Esophagus squamous epithelium (tissue), 5 donors: ENCODE measurements around the gene HSPA4L. TPM values are rescaled to one million over a fixed set of nuclear protein-coding genes. Genes with fewer than 3 reads are reported as not detected.

ENCODE experiments used
- DNase-seq: peaks from one replicate; lab custom pipeline; 2025; lab: John Stamatoyannopoulos, UW
- H3K27ac ChIP-seq, 4 donors: fragments of 200-600 bp; sonication (generic); one replicate each; pipeline ENCODE4 v1.5.1; 2016 to 2019; ENCODE audit warnings: mild to moderate bottlenecking in 1 of 4
- H3K27me3 ChIP-seq, 4 donors: fragments of 200-600 bp; sonication (generic); 1 replicate in 3 of 4; 2 replicates in 1 of 4; pipeline versions ENCODE4 v1.5.1 to v1.6.0; 2017 to 2021; ENCODE audit warnings: antibody characterized with exemption in 1 of 4
- H3K36me3 ChIP-seq, 3 donors: fragments of 200-600 bp; sonication (generic); one replicate each; pipeline ENCODE4 v1.5.1; 2016 to 2019
- H3K4me1 ChIP-seq, 3 donors: fragments of 200-600 bp; sonication (generic); one replicate each; pipeline ENCODE4 v1.5.1; 2017 to 2019
- H3K4me3 ChIP-seq, 4 donors: fragments of 200-600 bp; sonication (generic); 1 replicate in 3 of 4; 2 replicates in 1 of 4; pipeline ENCODE4 v1.5.1; 2016 to 2019; ENCODE audit warnings: mild to moderate bottlenecking in 2 of 4, moderate library complexity in 1 of 4
- H3K9me3 ChIP-seq, 3 donors: fragments of 200-600 bp; sonication (generic); one replicate each; pipeline ENCODE4 v1.5.1; 2016 to 2019
- POLR2A ChIP-seq, 4 donors: fragments of 450-650 bp; IDR thresholded peaks; one replicate each; pipeline ENCODE4 v1.6.1; 2017; ENCODE audit warnings: antibody characterized with exemption in 4 of 4, mild to moderate bottlenecking in 4 of 4, moderate library complexity in 3 of 4
- WGBS, 2 donors: methylation state at CpG; one replicate each; pipeline ENCODE4 v1.1.5; 2018; 5-methylcytosine and 5-hydroxymethylcytosine counted together
- intact Hi-C: fragments of 100-400 bp; cut with DNase I; formaldehyde crosslinking; loops from one replicate; pipeline ENCODE4 v1.15.0; 2022
- total RNA-seq, 4 donors: library from RNA; depleted of rRNA; stranded (reverse); fragments of >200 nt; gene quantifications; one replicate each; pipeline ENCODE4 v1.1.0, GENCODE V29; 2016
- TF ChIP-seq, protein P1 (sequence below), 6 experiments: fragments of 450-650 bp in 4 of 6; fragments of 200-600 bp in 2 of 6; sonication (generic) in 2 of 6; IDR thresholded peaks; one replicate each; pipeline ENCODE4 v1.5.1; 2016 to 2019; ENCODE audit warnings: antibody characterized with exemption in 6 of 6, mild to moderate bottlenecking in 4 of 6, moderate library complexity in 4 of 6
- donor health status: DM: yes; HTN: yes; CAD: no.

Gene HSPA4L
- total RNA-seq, 4 donors from 2014 or later, result 19.8 to 45.4 (median 26.7) TPM

GRCh38 chr4:127747883-127748282 lies 34.2 kb upstream of the HSPA4L start:
- Histone ChIP-seq H3K4me1 (no peaks in the 10 kb centered on the region), H3K9me3 (peaks cover 0 to 12% (median 0%) of the 10 kb centered on the region in 3 donors), H3K36me3 (no peaks in the 10 kb centered on the region), H3K4me3 (no peak overlapping the region), H3K27me3 (no peaks in the 10 kb centered on the region), H3K27ac (no peak overlapping the region)
- TF ChIP-seq, protein P1, sequence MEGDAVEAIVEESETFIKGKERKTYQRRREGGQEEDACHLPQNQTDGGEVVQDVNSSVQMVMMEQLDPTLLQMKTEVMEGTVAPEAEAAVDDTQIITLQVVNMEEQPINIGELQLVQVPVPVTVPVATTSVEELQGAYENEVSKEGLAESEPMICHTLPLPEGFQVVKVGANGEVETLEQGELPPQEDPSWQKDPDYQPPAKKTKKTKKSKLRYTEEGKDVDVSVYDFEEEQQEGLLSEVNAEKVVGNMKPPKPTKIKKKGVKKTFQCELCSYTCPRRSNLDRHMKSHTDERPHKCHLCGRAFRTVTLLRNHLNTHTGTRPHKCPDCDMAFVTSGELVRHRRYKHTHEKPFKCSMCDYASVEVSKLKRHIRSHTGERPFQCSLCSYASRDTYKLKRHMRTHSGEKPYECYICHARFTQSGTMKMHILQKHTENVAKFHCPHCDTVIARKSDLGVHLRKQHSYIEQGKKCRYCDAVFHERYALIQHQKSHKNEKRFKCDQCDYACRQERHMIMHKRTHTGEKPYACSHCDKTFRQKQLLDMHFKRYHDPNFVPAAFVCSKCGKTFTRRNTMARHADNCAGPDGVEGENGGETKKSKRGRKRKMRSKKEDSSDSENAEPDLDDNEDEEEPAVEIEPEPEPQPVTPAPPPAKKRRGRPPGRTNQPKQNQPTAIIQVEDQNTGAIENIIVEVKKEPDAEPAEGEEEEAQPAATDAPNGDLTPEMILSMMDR (IDR thresholded peaks at IDR 0.05), result no peak
- TF ChIP-seq POLR2A (IDR thresholded peaks at IDR 0.05), result no peak
- intact Hi-C loops, result no loop called here
- 86 to 92% methylated on average over 3 to 4 of the region's 4 CpGs for WGBS, 2 donors
- no peak for DNase-seq

GRCh38 chr4:127748957-127749356 lies 33.2 kb upstream of the HSPA4L start:
- Histone ChIP-seq H3K36me3 (no peaks in the 10 kb centered on the region), H3K9me3 (peaks cover 0 to 12% (median 0%) of the 10 kb centered on the region in 3 donors), H3K27ac (no peak overlapping the region), H3K4me1 (no peaks in the 10 kb centered on the region), H3K27me3 (no peaks in the 10 kb centered on the region), H3K4me3 (no peak overlapping the region)
- WGBS, 2 donors, result 75 to 90% methylated on average over 2 of the region's 2 CpGs
- intact Hi-C loops, result no loop called here
- DNase-seq, result no peak
- TF ChIP-seq, protein P1 (IDR thresholded peaks at IDR 0.05), result no peak
- no peak for TF ChIP-seq POLR2A (IDR thresholded peaks at IDR 0.05)

DNA sequence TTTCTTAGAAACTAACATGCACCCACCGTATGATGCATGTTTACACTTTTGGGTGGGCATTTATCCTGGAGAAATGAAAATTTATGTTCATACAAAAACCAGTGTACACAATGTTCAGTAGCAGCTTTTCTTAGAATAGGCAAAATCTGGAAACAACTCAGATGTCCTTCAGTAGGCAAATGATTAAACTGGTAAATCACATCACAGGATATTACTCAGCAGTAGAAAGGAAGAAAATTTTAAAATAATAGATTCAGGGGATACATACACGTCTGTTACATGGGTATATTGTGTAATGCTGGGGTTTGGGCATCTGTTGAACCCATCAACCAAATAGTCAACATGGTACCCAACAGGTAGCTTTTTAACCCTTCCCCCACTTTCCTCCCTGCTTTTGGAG lies 25.2 kb upstream of the HSPA4L start:
- H3K4me3 ChIP-seq, result no peak overlapping the region
- no peak overlapping the region for H3K27ac ChIP-seq
- 65 to 69% methylated on average over 2 of the region's 2 CpGs for WGBS, 2 donors
- intact Hi-C loops, result no loop called here
- no peaks in the 10 kb centered on the region for H3K9me3 ChIP-seq
- no peak for DNase-seq
- no peaks in the 10 kb centered on the region for H3K4me1 ChIP-seq
- TF ChIP-seq POLR2A (IDR thresholded peaks at IDR 0.05), result no peak
- TF ChIP-seq, protein P1 (IDR thresholded peaks at IDR 0.05), result no peak
- no peaks in the 10 kb centered on the region for H3K27me3 ChIP-seq
- no peaks in the 10 kb centered on the region for H3K36me3 ChIP-seq

- TF ChIP-seq, protein P1 (IDR thresholded peaks at IDR 0.05), result no peak
- TF ChIP-seq POLR2A (IDR thresholded peaks at IDR 0.05), result no peak
- intact Hi-C loops, result no loop called here
- 67 to 74% methylated on average over 2 of the region's 2 CpGs for WGBS, 2 donors
These were observed 22.8 kb upstream of the HSPA4L start for GRCh38 chr4:127759228-127759820.

GRCh38 chr4:127759893-127760292 lies 22.2 kb upstream of the HSPA4L start:
- H3K9me3 ChIP-seq, result no peaks in the 10 kb centered on the region
- no peaks in the 10 kb centered on the region for H3K4me1 ChIP-seq
- H3K36me3 ChIP-seq, result no peaks in the 10 kb centered on the region
- intact Hi-C loops, result no loop called here
- no peaks in the 10 kb centered on the region for H3K27me3 ChIP-seq
- no peak overlapping the region for H3K4me3 ChIP-seq
- no peak for DNase-seq
- WGBS, 2 donors, result 53 to 54% methylated on average over 3 of the region's 3 CpGs
- TF ChIP-seq, protein P1 (IDR thresholded peaks at IDR 0.05), result no peak
- H3K27ac ChIP-seq, result no peak overlapping the region

More at GRCh38 chr4:127759228-127759820, 22.8 kb upstream of the HSPA4L start:
- no peak for DNase-seq
- Histone ChIP-seq H3K4me1 (no peaks in the 10 kb centered on the region), H3K36me3 (no peaks in the 10 kb centered on the region), H3K4me3 (no peak overlapping the region), H3K9me3 (no peaks in the 10 kb centered on the region), H3K27me3 (no peaks in the 10 kb centered on the region), H3K27ac (no peak overlapping the region)
